OCI-LY1 (cell line): ENCODE results near the gene ASCL1.

Experiments
- EZH2 ChIP-seq: fragments of 200-600 bp; sonication (generic), shearing (Covaris generic); IDR thresholded peaks from 2 replicates; pipeline ENCODE4 v1.8.0; 2017; ENCODE audit warnings: borderline replicate concordance, mixed run types, mild to moderate bottlenecking, antibody characterized with exemption, low read length, moderate library complexity, mixed read lengths
- TF ChIP-seq, protein P1 (sequence below): fragments of 200-600 bp; sonication (generic), shearing (Covaris generic); IDR thresholded peaks from 2 replicates; pipeline ENCODE4 v1.5.1; 2017; ENCODE audit warnings: mild to moderate bottlenecking, antibody characterized with exemption, low read length, moderate library complexity, mixed read lengths

DNA sequence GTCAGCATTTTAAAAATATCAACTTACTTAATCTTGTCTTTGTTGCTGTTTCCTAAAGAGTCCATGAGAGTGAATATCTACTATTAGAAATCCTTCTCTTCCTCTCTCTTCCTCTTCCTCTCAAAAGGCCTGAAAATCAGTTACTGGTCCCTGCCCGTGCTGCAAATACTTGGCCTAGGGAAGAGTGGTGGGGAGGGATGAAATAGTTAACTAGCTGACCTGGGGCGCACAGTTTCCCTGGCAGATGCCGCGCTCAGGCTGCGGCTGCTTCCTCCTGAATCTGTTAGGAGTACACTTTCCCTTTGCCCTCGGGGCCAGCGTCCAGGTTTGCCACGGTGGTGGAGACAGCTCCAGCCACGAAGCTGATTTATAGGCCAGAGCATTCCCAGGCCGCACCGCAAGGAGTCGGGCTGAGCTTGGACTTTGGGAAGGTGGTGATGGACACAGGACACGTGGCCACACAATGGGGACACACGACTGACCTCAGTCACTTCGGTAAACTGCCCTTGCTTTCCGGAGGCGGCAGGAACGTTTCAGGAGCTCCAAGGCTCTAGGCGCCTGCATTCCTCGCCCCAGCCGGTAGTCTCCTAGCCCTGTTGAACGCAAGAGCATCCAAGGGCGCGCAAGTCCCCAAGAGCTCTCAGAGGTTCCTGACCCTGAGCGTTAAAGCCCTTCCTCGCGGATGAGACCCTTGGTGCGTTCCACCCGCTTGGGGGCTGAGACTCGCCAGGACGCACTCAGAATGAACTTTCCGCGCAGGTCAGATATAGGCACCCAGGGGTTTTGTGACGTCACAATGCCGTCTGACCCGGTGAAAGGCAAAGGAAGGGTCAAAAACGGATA is 7.1 kb upstream of the ASCL1 start:
- TF ChIP-seq, protein P1, sequence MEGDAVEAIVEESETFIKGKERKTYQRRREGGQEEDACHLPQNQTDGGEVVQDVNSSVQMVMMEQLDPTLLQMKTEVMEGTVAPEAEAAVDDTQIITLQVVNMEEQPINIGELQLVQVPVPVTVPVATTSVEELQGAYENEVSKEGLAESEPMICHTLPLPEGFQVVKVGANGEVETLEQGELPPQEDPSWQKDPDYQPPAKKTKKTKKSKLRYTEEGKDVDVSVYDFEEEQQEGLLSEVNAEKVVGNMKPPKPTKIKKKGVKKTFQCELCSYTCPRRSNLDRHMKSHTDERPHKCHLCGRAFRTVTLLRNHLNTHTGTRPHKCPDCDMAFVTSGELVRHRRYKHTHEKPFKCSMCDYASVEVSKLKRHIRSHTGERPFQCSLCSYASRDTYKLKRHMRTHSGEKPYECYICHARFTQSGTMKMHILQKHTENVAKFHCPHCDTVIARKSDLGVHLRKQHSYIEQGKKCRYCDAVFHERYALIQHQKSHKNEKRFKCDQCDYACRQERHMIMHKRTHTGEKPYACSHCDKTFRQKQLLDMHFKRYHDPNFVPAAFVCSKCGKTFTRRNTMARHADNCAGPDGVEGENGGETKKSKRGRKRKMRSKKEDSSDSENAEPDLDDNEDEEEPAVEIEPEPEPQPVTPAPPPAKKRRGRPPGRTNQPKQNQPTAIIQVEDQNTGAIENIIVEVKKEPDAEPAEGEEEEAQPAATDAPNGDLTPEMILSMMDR: no peak
- TF ChIP-seq EZH2: no peak
